Effector CD4-positive, alpha-beta T cell (primary cell): Measurements from ENCODE around the gene PSMG3.
"Not testable (repeated sequence)": the region's sequence is repeated elsewhere in the genome, so short reads cannot be mapped to it uniquely, and the experiment has no call there.

Experiments used
- DNase-seq: peaks from one replicate; pipeline ENCODE4 v3.0.0-alpha.2; 2020

The PSMG3 gene

DNA sequence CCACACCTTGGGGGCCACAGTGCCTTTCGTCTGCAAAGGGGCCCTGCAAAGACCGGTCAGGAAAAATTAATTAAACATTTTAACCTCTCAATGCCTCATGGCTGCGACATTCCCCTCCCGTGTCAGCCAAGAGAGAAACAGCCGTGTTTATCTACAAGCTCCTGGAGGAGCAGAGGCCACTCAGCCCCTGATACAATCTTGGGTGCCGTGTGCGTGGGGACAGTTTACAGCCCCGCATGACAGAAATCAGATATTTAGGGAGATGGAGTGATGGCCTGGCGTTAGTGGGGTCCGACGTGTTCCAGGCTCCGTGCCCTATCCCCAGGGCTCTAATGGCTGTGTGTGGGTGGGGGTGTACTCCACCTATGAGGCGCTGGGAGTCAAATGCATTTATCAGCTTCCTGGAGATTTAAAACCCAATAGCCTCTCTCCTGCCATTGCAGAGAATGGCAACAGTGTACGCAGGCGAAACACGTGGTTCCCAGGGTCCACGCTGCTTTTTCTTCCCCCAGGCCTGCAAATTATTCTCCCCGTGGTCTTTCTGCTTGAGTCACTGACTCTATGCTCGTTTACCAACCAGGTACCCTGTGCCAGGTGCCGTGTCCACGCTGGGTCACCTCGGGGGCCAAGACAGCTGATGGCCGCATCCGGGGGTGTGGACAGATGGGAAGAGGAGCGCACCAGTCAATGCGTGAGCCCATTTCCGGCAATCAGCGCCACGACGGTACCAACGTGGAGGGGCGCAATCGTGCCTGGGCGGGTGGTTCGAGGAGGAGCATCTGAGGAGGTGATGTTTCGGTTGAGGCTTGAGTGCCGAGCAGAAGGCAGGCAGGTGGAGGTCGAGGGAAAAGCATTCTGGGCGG, 26.6 kb upstream of the PSMG3 start:
- DNase-seq, result no peak

DNA sequence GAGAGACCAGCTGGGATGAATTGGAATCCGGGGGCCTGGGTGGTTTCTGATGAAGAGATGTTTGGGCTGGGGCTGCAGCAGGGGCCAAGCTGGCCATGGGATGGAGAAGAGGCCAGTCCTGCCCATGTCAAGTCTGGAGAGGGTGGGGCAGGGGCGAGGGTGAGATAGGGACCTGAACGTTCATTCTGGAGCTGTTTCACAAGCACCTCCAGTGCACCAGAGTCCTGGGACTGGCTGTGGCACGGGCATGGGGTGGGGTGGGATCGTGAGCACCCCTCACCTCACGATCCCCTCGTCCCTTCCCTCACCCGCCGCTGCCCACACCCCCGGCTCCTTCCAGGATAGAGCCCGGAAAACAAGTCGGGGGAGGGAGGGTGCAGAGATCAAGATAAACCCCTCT, 25.8 kb upstream of the PSMG3 start:
- DNase-seq, result no peak

DNA sequence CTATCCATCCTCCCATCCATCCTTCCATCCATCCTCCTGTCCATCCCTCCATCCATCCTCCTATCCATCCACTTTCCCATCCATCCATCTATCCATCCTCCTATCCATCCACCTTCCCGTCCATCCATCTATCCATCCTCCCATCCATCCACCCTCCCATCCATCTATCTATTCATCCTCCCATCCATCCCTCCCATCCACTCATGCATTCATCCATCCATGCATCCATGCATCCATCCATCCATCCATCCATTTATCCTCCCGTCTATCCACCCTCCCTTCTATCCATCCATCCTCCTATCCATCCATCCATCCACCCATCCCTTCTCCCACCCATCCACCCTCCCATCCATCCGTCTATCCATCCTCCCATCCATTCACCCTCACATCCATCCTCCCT, 25.2 kb upstream of the PSMG3 start:
- no peak for DNase-seq

DNA sequence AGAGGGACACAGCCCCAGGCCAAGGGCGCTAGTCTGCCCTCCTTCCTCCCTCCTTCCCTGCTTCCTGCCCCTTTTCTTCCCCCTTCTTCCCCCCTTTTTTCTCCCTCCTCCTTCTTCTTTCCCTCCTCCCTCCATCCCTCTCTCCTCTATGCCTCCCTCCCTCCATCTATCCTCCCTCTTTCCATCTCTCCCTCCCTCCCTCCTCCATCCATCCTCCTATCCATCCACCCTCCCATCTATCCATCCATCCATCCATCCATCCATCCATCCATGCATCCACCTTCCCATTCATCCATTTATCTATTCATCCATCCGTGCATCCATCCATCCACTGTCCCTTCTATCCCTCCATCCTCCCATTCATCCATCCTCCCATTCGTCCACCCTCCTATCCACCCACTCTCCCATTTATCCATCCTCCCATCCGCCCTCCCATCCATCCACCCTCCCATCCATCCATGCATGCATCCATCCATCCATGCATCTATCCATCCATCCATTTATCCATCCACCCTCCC, 24.1 kb upstream of the PSMG3 start:
- no peak for DNase-seq

DNA sequence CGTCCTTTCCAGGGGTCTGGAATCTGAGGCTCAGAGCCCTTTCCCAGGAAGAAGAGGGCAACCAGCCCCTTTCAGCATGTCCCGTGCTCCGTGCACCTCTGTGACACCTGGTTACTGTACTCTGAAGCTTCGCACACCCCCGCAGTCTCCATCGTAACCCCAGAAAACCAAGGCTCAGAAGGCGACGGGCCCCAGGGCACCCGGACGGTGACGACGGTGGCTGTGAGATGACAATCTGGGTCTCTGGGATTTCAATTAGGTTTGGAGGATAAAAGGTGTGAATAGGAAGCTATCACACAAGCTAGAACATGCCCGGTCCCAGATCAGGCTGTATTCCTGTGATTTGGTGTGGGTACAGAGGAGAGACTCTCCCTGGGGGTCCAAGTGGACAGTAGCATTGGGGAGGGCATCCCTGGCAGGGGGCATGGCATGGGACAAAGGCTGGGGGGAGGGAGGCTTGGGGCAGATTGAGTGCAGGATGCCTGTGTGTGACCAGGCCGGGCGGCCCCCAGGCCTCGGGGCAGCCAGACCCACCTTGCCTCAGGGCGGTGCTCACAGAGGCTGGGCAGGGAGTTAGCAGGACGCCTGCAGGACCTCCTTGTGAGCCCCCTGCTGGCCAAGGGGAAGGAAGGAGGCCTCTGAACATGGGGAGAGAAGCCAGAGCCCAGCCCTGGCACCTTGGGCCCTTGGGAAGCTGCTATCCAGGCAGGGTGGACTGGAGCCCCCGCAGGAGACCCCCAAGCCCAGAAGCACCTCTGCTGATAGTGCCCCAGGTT, 23.4 kb upstream of the PSMG3 start:
- DNase-seq, result no peak

DNA sequence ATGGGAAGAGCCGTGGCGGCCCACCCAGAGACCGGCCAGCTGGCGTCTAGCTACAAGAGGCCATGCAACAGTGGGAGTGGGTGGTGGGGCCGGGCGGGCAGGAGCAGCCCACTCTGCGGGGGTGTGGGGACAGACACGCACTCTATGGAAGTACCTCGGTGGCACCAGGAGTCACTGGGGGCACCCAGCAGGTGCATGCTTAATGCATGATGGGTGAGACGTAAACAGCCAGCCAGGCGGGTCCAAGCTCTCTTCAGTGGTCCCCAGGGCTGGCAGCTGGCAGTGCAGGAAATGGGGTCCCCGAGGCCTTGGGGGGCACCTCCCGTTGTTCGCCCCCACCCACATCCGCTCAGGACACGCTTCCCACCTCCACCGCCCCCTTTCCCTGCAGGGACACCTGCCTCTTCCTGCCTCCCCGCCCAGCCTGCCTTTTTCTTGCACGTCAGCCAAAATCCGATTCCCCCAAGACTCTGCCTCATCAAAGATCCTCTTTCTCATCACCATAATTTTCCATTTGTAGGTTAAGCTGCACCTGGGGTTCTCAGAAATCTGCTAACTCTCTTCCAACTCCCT, 22.6 kb upstream of the PSMG3 start:
- DNase-seq, result no peak

DNA sequence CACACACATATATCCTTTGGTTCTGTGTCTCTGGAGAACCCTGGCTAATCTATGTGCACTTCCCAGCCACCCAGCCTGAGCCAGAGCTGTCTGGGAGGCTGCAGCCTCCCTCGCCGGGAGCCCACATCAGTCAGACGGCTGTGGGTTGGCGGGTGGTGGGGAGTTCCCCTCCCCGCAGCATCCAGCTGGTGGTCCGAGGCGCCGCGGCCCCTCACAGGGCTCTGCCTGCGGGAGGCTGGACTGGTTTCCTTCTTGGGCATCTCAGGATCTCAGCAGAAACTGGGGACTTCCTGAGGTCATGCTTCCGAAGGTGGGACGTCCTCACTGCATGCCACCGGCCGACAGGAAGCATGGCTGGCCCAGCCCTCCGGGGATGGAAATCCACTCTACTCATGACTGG, 22.0 kb upstream of the PSMG3 start:
- DNase-seq, result no peak

DNA sequence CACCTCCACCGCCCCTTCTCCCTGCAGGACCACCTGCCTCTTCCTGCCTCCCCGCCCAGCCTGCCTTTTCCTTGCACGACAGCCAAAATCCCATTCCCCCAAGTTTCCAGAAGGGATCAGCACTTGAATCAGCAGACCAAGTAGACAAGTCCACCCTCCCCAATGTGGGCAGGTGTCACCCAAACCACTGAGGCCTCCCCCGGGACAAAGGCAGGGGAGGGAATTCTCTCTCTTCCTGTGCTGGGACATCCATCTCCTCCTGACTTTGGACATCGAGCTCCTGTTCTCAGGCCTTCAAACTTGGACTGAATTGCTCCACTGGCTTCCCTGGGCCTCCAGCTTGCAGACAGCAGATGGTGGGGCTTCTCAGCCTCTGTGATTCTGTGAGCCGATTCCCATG, 21.6 kb upstream of the PSMG3 start:
- DNase-seq, result no peak

DNA sequence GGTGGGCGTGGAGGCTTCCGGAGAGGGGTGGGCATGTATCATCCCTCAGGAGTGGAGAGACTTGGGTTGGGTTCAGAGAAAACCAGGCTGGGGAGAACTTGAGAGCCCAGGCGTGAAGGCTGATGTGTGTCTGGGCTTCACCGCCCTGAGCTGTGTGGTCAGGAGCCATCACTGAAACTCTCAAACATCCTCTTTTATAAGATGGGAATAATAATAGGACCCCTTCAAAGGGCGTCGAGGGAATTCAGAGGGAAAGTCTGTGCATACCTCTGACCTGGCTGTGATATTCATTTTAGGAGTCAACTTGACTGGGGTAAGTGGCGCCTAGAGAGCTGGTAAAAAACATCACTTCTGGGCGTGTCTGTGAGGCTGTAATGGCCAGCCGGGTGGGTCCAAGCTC, 21.1 kb upstream of the PSMG3 start:
- no peak for DNase-seq

DNA sequence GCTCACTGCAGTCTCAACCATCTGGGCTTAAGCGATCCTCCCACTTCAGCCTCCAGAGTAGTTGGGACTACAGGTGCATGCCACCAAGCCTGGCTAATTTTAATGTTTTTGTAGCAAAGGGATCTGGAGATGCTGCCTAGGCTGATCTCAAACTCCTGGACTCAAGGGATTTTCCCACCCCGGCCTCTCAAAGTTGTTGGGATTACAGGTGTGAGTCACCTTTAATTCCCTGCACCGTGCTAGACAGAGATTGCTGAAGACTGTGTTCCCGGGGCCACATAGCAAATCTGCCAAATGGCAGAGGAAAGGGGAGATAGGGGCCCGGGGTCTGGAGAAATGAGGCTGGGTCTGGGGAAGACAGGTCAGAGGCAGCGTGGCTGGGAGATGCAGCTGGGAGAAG, 20.6 kb upstream of the PSMG3 start:
- no peak for DNase-seq

DNA sequence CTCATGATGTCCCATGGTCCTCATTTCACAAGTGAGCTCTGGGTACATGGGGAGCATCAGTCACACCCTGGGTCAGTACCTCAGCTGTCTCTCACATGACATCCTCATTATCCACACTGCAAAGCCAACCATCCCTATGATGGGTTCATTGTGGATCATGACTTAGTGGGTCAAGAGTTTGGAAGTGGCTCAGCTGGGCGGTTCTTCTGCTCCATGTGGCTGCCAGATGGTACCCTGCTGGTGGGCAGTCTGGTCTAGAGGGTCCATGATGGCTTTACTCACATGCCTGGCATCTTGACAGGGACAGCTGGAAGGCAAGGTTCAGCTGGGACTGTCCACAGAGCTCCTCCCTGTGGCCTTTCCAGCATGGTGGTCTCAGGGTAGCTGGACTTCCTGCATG, 19.1 kb upstream of the PSMG3 start:
- DNase-seq, result no peak

DNA sequence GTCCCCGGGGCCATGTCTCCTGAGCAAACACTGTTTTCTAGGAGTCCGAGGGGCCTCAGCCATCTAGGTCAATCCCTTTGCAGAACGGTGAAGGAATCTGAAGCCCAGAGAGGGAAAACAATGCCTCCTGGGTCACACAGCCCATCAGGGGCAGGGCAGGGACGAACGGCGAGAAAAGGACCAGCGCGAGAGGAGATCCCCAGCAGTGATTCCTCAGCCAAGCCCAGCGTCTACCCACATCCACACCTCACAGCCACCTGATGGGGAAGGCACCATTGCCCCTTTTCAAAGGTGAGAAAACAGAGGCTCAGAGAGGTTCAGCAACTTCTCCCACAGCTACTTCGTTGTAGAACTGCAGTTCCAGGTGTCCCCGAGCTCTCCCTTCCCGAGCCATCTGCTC, 17.9 kb upstream of the PSMG3 start:
- no peak for DNase-seq

DNA sequence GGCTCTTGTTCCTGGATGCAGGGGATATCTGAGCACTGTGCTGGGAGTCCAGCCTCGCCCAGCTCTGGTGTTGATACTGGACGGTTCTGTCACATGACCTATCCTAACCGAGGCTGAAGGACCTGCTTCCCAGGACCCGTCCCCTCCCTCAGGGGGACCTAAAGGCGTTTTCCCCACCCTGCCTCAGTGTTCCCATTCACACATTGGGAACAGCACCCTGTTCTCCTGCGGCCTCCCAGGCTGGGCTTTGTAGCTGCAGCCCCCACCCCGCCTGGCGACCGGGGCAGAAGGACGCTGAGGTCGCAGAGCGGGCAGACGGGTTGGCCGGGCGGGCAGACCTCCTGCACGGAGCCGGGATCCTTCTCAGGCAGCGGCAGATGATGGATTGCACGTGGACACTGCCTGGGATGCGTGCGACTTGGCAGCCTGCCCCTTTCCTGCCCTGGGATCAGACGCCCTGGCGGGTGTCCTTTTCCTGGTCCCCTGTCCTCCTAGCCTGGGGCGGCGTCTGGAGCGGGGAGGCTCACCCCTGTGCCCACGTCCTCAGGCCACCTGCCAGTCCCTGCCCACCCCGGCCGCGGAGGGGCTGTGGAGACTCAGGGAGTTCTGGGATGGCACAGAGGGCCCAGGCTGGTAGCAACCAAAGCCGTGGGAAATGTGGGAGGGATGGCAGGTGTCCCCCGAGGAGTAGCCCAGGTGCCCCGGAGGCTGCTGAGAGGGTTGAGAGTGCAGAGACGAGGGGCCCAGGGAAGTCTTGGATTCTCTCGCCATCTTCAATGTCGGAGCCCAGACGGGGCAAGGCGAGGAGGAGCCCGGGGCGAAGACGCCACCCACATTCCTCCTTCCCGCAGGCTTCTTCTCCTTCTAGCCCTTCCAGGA, 17.2 kb upstream of the PSMG3 start:
- no peak for DNase-seq

DNA sequence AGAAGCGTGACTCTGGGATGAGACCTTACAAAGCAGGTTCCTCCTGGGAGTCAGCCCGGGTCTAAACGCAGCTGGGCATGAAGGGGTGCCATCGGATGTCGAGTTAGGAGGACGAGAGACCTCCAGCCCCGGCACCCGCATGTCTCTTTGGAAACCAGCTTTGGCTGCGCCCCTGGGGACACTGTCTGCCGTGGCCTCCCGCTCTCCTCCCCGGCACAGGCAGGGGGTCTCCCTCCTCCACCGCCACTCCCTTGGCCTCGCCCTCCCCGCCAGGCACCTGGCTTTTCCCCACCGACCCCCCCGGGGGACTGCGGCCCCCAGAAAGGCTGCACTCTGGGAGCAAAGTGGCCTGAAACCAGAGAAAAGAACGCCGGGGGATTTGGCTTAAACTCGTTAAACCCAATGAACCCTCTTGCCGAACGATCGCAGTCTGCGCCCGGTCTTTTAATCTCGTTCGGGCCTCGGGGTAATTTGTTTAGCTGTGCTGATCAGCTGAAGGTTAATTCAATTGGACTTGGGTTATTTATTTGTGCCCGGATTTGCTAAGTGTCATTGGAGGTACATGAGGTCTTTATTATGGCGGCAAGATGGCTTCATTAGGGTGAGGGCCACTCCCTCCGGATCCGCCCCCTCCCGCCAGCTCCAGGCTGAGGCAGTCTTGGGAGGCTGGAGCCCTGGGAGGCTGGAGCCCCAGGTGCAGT, 16.4 kb upstream of the PSMG3 start:
- DNase-seq, result no peak

DNA sequence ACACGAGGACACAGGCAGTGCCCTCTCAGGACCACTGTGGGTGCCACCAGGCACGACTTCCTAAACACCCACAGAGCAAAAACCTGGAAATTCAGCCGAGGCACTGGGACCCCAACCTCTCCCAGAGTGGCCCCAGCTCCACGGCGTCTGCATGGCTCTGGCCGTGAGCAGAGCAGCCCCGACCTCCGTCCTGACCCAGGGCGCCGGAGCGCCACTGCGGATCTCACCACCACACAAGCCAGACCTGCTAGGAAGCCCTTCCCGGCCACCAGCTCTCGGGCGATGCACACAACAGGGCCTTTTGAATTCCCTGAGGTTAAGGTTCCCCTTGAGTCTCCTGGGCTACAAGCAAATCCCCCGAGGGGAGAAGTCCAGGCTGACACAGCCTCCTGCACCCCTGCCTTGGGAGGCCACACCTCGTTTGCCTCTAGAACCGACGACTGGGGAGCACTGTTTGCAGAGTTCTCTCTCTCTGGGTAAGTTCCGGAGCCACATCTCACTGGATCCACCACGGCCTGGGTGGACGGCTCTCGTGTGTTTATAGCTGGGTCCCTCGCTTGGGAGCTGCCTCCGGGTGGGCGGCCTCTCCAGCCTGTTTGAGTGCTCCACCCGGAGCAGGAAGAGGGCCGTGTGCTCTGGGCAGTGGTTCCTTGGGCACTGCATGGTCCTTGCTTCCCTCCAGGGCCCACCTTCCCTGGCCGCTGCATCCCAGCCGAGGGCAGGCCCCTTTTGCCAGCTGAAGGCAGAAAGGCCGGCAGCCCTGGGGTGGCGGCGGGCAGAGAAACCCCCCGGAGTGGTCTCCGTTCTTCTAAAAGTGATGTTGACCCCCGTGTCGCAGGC, 15.5 kb upstream of the PSMG3 start:
- no peak for DNase-seq

DNA sequence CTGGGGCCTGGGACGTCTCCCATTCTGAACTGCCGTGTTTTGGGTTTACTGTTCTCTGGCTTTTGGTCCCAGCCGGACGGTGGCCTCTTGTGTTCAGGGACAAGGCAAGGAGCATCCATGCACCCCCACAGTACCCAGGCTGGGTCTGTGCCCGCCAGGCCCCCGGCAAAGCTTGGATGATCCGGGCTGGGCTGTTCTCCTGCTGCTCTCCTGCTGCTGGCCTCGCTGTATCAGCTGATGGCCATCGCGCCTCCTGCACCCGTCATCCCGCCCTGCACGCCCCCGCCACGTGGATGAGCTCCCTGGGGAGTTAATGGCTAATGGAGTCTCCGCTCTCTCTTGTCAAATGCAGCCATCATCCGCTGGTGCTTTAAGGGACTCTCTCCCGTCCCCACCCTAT, 14.9 kb upstream of the PSMG3 start:
- no peak for DNase-seq

DNA sequence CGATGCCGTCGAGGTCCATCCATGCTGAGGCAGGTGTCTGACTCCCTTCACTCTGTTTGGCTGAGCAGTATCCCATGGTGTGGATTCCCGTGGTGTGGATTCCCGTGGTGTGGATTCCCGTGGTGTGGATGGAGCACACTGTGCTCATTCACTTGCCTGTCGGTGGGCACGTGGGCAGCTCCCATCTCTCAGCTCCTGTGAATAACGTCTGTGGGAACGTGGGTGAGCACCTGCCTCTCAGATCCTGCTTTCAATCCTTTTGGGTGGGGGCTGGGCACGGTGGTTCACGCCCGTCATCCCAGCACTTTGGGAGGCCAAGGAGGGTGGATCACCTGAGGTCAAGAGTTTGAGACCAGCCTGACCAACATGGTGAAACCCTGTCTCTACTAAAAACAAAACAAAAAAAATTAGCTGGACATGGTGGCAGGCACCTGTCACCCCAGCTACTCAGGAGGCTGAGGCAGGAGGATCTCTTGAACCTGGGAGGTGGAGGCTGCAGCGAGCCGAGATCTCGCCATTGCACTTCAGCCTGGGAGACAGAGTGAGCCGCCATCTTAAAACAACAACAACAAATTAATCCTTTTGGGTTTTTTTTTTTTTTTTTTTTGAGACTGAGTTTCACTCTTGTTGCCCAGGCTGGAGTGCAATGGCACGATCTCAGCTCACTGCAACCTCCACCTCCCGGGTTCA, 13.6 kb upstream of the PSMG3 start:
- DNase-seq, result not testable (repeated sequence)

DNA sequence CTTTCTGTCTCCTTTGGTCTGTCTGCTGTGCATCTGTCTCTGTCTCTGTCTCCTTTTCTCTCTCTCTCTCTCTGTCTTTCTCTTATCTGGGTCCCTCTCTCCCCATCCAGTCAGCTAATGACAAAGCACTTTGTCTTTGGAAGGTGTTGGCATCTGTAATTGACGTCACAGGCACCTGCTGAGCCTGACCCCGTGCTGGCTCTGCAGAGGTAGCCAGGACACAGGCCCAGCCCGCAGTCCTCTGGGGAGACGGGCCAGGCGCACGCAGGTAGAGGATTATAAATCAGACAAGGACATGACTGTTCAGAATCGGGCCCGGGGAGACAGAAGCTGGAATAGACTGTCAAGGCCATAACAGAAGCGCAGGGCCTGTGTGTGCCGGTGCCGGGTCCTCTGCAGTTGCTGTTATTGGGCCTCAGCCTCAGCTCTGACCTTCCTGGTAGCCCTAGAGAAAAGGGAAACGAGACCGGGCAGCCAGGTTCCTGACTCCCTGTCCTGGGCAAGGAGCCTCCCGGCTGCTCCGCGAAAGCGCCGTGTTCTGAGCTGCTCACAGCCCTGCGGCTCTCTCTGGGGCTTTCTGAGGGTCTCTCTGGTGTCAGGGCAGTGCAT, 10.7 kb upstream of the PSMG3 start:
- DNase-seq, result no peak

DNA sequence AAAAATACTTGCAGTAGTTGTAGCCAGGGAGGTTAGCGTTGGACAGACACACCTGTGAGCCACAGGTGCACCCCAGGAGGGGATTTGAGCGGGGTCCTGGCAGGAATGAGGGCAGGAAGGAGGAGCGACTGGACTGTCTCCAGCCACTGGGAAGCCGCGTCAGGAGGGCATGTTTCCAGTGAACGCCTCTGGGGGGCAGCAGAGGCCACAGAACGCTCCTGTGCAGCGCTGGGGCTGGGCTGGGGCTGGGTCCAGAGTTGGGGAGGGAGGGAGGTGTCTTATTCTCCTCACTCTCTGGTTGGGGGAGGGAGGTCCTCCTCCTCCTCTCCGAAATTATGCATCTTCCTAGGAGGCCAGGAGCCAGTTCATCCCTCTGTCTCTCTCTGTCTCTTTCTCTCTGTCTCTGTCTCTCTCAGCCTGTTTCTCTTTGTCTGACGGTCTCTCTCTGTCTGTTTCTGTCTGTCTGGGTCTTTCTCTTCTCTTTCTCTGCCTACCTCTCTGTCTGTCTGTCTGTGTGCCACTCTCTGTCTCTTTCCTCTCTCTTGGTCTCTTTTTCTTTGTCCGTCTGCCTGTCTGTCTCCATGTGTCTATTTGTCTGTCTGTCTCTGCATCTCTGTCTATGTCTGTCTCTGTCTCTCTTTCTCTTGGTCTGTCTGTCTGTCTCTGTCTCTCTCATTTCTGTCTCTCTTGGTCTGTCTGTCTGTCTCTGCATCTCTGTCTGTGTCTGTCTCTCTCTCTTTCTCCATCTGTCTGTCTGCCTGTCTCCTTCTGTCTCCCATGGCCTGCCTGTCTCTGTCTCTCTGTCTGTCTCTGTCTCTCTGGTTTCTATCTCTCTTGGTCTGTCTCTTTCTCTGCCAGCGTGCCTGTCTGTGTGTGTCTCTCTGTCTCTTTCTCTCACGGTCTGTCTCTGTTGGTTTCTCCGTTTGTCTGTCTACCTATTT, 9.9 kb upstream of the PSMG3 start:
- DNase-seq, result peak; percentile 68
